K562 (cell line): Measurements from ENCODE around the gene SBF1. TPM values are rescaled to one million over a fixed set of nuclear protein-coding genes. Genes with fewer than 3 reads are reported as not detected.

ENCODE experiments used
- ATAC-seq: fragments of 200-7000 bp; cut with Tn5 transposase; 3 replicates; pipeline ENCODE4 v1.9.1; 2020; ENCODE audit warnings: moderate library complexity
- BruUV-seq: library from RNA; stranded (reverse); fragments of 400-500 nt; replicated peaks from 2 replicates; lab custom pipeline; 2021; lab: Mats Ljungman, UMichigan
- CTCF ChIA-PET: fragments of 300-600 bp; formaldehyde crosslinking; extraction: SDS; loops from one replicate; lab custom pipeline; 2021; ENCODE audit warnings: low intra/inter-chr PET ratio; lab: Yijun Ruan, JAX
- POLR2A ChIA-PET: fragments of 300-600, 350-650 bp; sonication (Branson Sonifier 250); formaldehyde crosslinking; extraction: SDS; loops from one replicate; lab custom pipeline; 2021; ENCODE audit warnings: antibody characterized with exemption, inconsistent platforms; lab: Yijun Ruan, JAX
- DNase-seq, 4 experiments: peaks; one replicate each; pipeline versions ENCODE4 v3.0.0 to v3.0.0-alpha.2; 2011 to 2018; ENCODE audit warnings: low spot score in 3 of 4, mixed read lengths in 3 of 4; ENCODE audit errors: extremely low read depth in 1 of 4
- FAIRE-seq: peaks from 2 replicates; lab custom pipeline; 2011; peaks lifted over from hg19 to GRCh38; lab: Jason Lieb, UNC
- H2AFZ ChIP-seq: 2 replicates; pipeline ENCODE4 v1.6.0; 2011; ENCODE audit warnings: low read depth, low read length, control low read depth, inconsistent platforms
- H3K27ac ChIP-seq: fragments of 200-600 bp; 3 replicates; pipeline ENCODE4 v1.8.0; 2011; ENCODE audit warnings: low read depth, mild to moderate bottlenecking, control low read depth, inconsistent platforms, low read length, moderate library complexity, mixed read lengths; ENCODE audit errors: extremely low read depth
- H3K27me3 ChIP-seq, 2 experiments: fragments of 300-600 bp in 1 of 2; 2 replicates in 1 of 2; 3 replicates in 1 of 2; pipeline versions ENCODE4 v1.6.0 to v1.8.0; 2011; ENCODE audit warnings: inconsistent platforms in 2 of 2, low read length in 2 of 2, mild to moderate bottlenecking in 1 of 2, mixed read lengths in 1 of 2, moderate library complexity in 1 of 2; ENCODE audit not compliant: control insufficient read depth in 2 of 2, insufficient read depth in 2 of 2
- H3K36me3 ChIP-seq: fragments of 300-600 bp; 3 replicates; pipeline ENCODE4 v1.8.0; 2011; ENCODE audit warnings: mild to moderate bottlenecking, low read length, inconsistent platforms; ENCODE audit not compliant: control insufficient read depth, insufficient read depth
- H3K4me1 ChIP-seq, 2 experiments: fragments of 200-600 bp in 1 of 2; replicated peaks in 1 of 2; 2 replicates in 1 of 2; 3 replicates in 1 of 2; pipeline versions ENCODE4 v1.5.1 to v1.8.0; 2011; ENCODE audit warnings: inconsistent platforms in 2 of 2, low read length in 2 of 2, mild to moderate bottlenecking in 1 of 2, mixed read lengths in 1 of 2, moderate library complexity in 1 of 2; ENCODE audit not compliant: control insufficient read depth in 2 of 2, insufficient read depth in 2 of 2
- H3K4me2 ChIP-seq: 2 replicates; pipeline ENCODE4 v1.6.1; 2011; ENCODE audit warnings: low read length, control low read depth, inconsistent platforms, mixed read lengths; ENCODE audit not compliant: insufficient read depth
- H3K4me3 ChIP-seq: fragments of 200-600 bp; sonication (generic), shearing (Covaris generic); 2 replicates; pipeline ENCODE4 v1.5.1; 2016; ENCODE audit warnings: control low read depth, inconsistent platforms
- H3K79me2 ChIP-seq: fragments of 200-600 bp; 3 replicates; pipeline ENCODE4 v1.8.0; 2011; ENCODE audit warnings: low read length, inconsistent platforms; ENCODE audit not compliant: control insufficient read depth, insufficient read depth
- H3K9ac ChIP-seq, 2 experiments: 2 replicates each; pipeline versions ENCODE4 v1.6.0 to v1.6.1; 2011; ENCODE audit warnings: low read depth in 2 of 2, low read length in 2 of 2, control low read depth in 1 of 2, inconsistent platforms in 1 of 2, mild to moderate bottlenecking in 1 of 2, mixed read lengths in 1 of 2; ENCODE audit not compliant: insufficient read depth in 1 of 2
- H3K9me1 ChIP-seq: one replicate; pipeline ENCODE4 v1.6.0; 2011; ENCODE audit warnings: inconsistent platforms, mild to moderate bottlenecking, low read length, moderate library complexity; ENCODE audit not compliant: control insufficient read depth, insufficient read depth
- H3K9me3 ChIP-seq: replicated peaks from 2 replicates; pipeline ENCODE4 v1.5.1; 2011; ENCODE audit warnings: low read depth, low read length, inconsistent platforms; ENCODE audit not compliant: control insufficient read depth, insufficient read depth
- H4K20me1 ChIP-seq: replicated peaks from 2 replicates; pipeline ENCODE4 v1.6.1; 2011; ENCODE audit warnings: low read length, inconsistent platforms, mixed read lengths; ENCODE audit not compliant: control insufficient read depth, insufficient read depth
- ARID3A ChIP-seq: IDR thresholded peaks from 2 replicates; pipeline ENCODE4 v1.6.1; 2012; ENCODE audit warnings: low read depth, low read length, improper control_type of control experiment, borderline replicate concordance
- ILK ChIP-seq: fragments of 450-650 bp; IDR thresholded peaks from 2 replicates; pipeline ENCODE4 v1.6.1; 2016; ENCODE audit warnings: missing genetic modification characterization, low read depth, mild to moderate bottlenecking, missing compliant biosample characterization, moderate library complexity, borderline replicate concordance
- SAFB ChIP-seq: fragments of 200-400 bp; formaldehyde crosslinking; IDR thresholded peaks from 2 replicates; pipeline ENCODE4 v1.6.1; 2017; ENCODE audit warnings: low read depth, low read length, borderline replicate concordance
- TEAD1 ChIP-seq, 2 experiments: fragments of 450-650 bp in 1 of 2; sonication (generic) in 1 of 2; formaldehyde crosslinking; IDR thresholded peaks; 2 replicates each; pipeline versions ENCODE4 v1.4.0 to v1.8.0; 2020 to 2022; ENCODE audit warnings: mild to moderate bottlenecking in 2 of 2, missing genetic modification reagents in 1 of 2
- ZBTB11 ChIP-seq, 3 experiments: fragments of 200-800 bp in 1 of 3; fragments of 250-450 bp in 1 of 3; fragments of 450-650 bp in 1 of 3; sonication (Bioruptor Pico) in 1 of 3; sonication (Bioruptor generic) in 1 of 3; formaldehyde crosslinking in 1 of 3; IDR thresholded peaks; 2 replicates each; pipeline versions ENCODE4 v1.6.1 to v1.8.0; 2016 to 2022; ENCODE audit warnings: mild to moderate bottlenecking in 2 of 3, missing genetic modification characterization in 2 of 3, missing compliant biosample characterization in 1 of 3, moderate library complexity in 1 of 3
- ZBTB8A ChIP-seq: fragments of 450-650 bp; IDR thresholded peaks from 2 replicates; pipeline ENCODE4 v1.6.1; 2018; ENCODE audit warnings: mild to moderate bottlenecking, moderate library complexity; ENCODE audit not compliant: partially characterized antibody
- ZNF140 ChIP-seq: fragments of 250-450 bp; sonication (Bioruptor Pico); IDR thresholded peaks from 2 replicates; pipeline ENCODE4 v1.8.0; 2021; ENCODE audit warnings: moderate library complexity, mild to moderate bottlenecking, inconsistent platforms
- WGBS: fragments of 100-300 bp; shearing (Covaris generic); methylation state at CpG from one replicate; pipeline ENCODE4 v1.1.6; 2016; ENCODE audit warnings: low coverage, mixed read lengths; ENCODE audit not compliant: insufficient coverage; ENCODE audit errors: missing lambda C conversion rate; 5-methylcytosine and 5-hydroxymethylcytosine counted together
- in situ Hi-C: fragments of 300-500 bp; cut with MboI; formaldehyde crosslinking; loops from 4 replicates; pipeline ENCODE4 v1.15.0; 2018; ENCODE audit warnings: inconsistent platforms, mixed read lengths
- intact Hi-C: fragments of 100-400 bp; cut with micrococcal nuclease; formaldehyde crosslinking; loops from 2 replicates; pipeline ENCODE4 v1.14.2; 2022
- polyA plus RNA-seq, 8 experiments: library from polyadenylated mRNA; depleted of rRNA in 4 of 8; stranded (reverse) in 5 of 8; unstranded in 3 of 8; fragments of >200 nt; fragmentation: Nextera tagmentation in 2 of 8; fragmentation: Illumina TruSeq in 1 of 8; extraction: Ambion mirVana in 2 of 8; extraction: Trizol in 1 of 8; gene quantifications; 2 replicates each; pipeline versions ENCODE4 v1.2.1 to v1.2.3, GENCODE V29; 2011 to 2014; ENCODE audit warnings: inconsistent platforms in 1 of 8, missing spikeins in 1 of 8
- total RNA-seq, 7 experiments: library from RNA; depleted of rRNA in 6 of 7; stranded (reverse); fragments of >200 nt in 6 of 7; fragmentation: Illumina TruSeq in 2 of 7; extraction: Trizol in 2 of 7; gene quantifications; 2 replicates each; pipeline versions ENCODE4 v1.2.1 to v1.2.3, GENCODE V29; 2011 to 2021; ENCODE audit warnings: low replicate concordance in 1 of 7

SBF1 gene
- total and polyA plus RNA-seq, 9 of the 15 experiments (the other 6 are each of a cell fraction or from before 2014, with no cell fraction given), result 0.44 to 50.4 (median 11.4) TPM

GRCh38 chr22:50476868-50477267 is 2.0 kb upstream of the SBF1 start:
- DNase-seq, result no peak
- CTCF ChIA-PET, result no interaction called here

More at GRCh38 chr22:50476868-50477267, 2.0 kb upstream of the SBF1 start:
- H3K4me2 ChIP-seq, result no peak overlapping the region
- H4K20me1 ChIP-seq, result peaks cover 22% of the 10 kb centered on the region
- H3K79me2 ChIP-seq, result peaks cover 25% of the 10 kb centered on the region
- H3K9me3 ChIP-seq, result no peaks in the 10 kb centered on the region
- TF ChIP-seq ZBTB8A, result no peak
- TF ChIP-seq ARID3A, result no peak
- no peak for TF ChIP-seq ZBTB11 (CRISPR knock-in tag; IDR thresholded peaks at IDR 0.05)
- no peak for TF ChIP-seq ILK (tag)
- no peak for TF ChIP-seq SAFB
- TF ChIP-seq TEAD1 (CRISPR knock-in tag; IDR thresholded peaks at IDR 0.05), result no peak
- TF ChIP-seq ZNF140 (CRISPR knock-in tag), result no peak
- intact Hi-C loops, result no loop called here
- POLR2A ChIA-PET, result interaction anchor here (0.6 kb wide), 1 partner anchor 56 kb away, joined by 3 read pairs; no protein-coding TSS in a partner anchor
- no peak overlapping the region for H3K27ac ChIP-seq
- H3K9ac ChIP-seq, result no peak overlapping the region
- no peak overlapping the region for H2AFZ ChIP-seq
- no peaks in the 10 kb centered on the region for H3K27me3 ChIP-seq
- 0 out of 3 replicates have a peak, but pooled peaks cover 2% of the 10 kb centered on the region for H3K36me3 ChIP-seq
- FAIRE-seq (no peak), ATAC-seq (no peak)
- peaks cover 4% of the 10 kb centered on the region for H3K9me1 ChIP-seq
- H3K4me1 ChIP-seq, result peaks cover 13 to 48% of the 10 kb centered on the region in 2 experiments; a peak in 4 of 5 replicates
- in situ Hi-C loops, result no loop called here
- no TSS peak for BruUV-seq
- H3K4me3 ChIP-seq, result no peak overlapping the region
- 45% methylated on average over 5 of the region's 7 CpGs for WGBS
